Trophoblast cell (in vitro differentiated cells and primary cell): Measurements from ENCODE around the gene CD7.
A peak's percentile ranks its signal among the peaks of the same experiment; 100 is the strongest.

Source experiments
- DNase-seq, 2 donors: peaks; one replicate each; pipeline ENCODE4 v3.0.0-alpha.2; 2016
- H2AFZ ChIP-seq: 2 replicates; pipeline ENCODE4 v1.6.1; 2013; ENCODE audit warnings: low read length, moderate library complexity, mild to moderate bottlenecking; ENCODE audit not compliant: insufficient read depth, poor library complexity
- H2AK5ac ChIP-seq: 2 replicates; pipeline ENCODE4 v1.6.1; 2013; ENCODE audit warnings: mild to moderate bottlenecking, low read length
- H2BK120ac ChIP-seq: 2 replicates; pipeline ENCODE4 v1.6.1; 2013; ENCODE audit warnings: low read length, mild to moderate bottlenecking, moderate library complexity; ENCODE audit not compliant: insufficient read depth, poor library complexity
- H2BK12ac ChIP-seq: 2 replicates; pipeline ENCODE4 v1.6.1; 2013; ENCODE audit warnings: mild to moderate bottlenecking, low read length, moderate library complexity
- H2BK5ac ChIP-seq: 2 replicates; pipeline ENCODE4 v1.6.1; 2013; ENCODE audit warnings: low read length, low read depth, moderate library complexity, mild to moderate bottlenecking; ENCODE audit not compliant: poor library complexity
- H3K14ac ChIP-seq: 2 replicates; pipeline ENCODE4 v1.6.1; 2013; ENCODE audit warnings: mild to moderate bottlenecking, low read length
- H3K18ac ChIP-seq: 2 replicates; pipeline ENCODE4 v1.6.1; 2013; ENCODE audit warnings: mild to moderate bottlenecking, low read length
- H3K23ac ChIP-seq: 2 replicates; pipeline ENCODE4 v1.6.1; 2013; ENCODE audit warnings: low read length
- H3K27ac ChIP-seq: 2 replicates; pipeline ENCODE4 v1.5.1; 2013; ENCODE audit warnings: low read depth, mild to moderate bottlenecking, inconsistent platforms, low read length, moderate library complexity
- H3K27me3 ChIP-seq: 2 replicates; pipeline ENCODE4 v1.6.1; 2013; ENCODE audit warnings: inconsistent platforms, mild to moderate bottlenecking, low read length, moderate library complexity; ENCODE audit not compliant: insufficient read depth
- H3K36me3 ChIP-seq, 2 experiments: 1 replicate in 1 of 2; 2 replicates in 1 of 2; pipeline ENCODE4 v1.6.1; 2013; ENCODE audit warnings: low read length in 2 of 2, mild to moderate bottlenecking in 2 of 2, moderate library complexity in 1 of 2; ENCODE audit not compliant: insufficient read depth in 2 of 2, control insufficient read depth in 1 of 2
- H3K4ac ChIP-seq: 2 replicates; pipeline ENCODE4 v1.6.1; 2013; ENCODE audit warnings: low read depth, mild to moderate bottlenecking, low read length, moderate library complexity
- H3K4me1 ChIP-seq, 2 experiments: 1 replicate in 1 of 2; 2 replicates in 1 of 2; pipeline ENCODE4 v1.6.1; 2013; ENCODE audit warnings: low read length in 2 of 2, mild to moderate bottlenecking in 2 of 2, moderate library complexity in 1 of 2; ENCODE audit not compliant: insufficient read depth in 2 of 2, control insufficient read depth in 1 of 2
- H3K4me2 ChIP-seq: 2 replicates; pipeline ENCODE4 v1.6.1; 2013; ENCODE audit warnings: inconsistent platforms, mild to moderate bottlenecking, low read length, moderate library complexity
- H3K4me3 ChIP-seq: 2 replicates; pipeline ENCODE4 v1.5.1; 2013; ENCODE audit warnings: mild to moderate bottlenecking, low read depth, low read length, inconsistent platforms
- H3K79me1 ChIP-seq: one replicate; pipeline ENCODE4 v1.6.1; 2013; ENCODE audit warnings: low read length
- H3K79me2 ChIP-seq: 2 replicates; pipeline ENCODE4 v1.6.1; 2013; ENCODE audit warnings: low read length, mild to moderate bottlenecking; ENCODE audit not compliant: control insufficient read depth, insufficient read depth, poor library complexity
- H3K9ac ChIP-seq: 2 replicates; pipeline ENCODE4 v1.6.1; 2013; ENCODE audit warnings: mild to moderate bottlenecking, low read length
- H3K9me3 ChIP-seq: 2 replicates; pipeline ENCODE4 v1.6.1; 2013; ENCODE audit warnings: low read depth, mild to moderate bottlenecking, control low read depth, inconsistent platforms, low read length; ENCODE audit not compliant: insufficient read depth
- H4K12ac ChIP-seq: 2 replicates; pipeline ENCODE4 v1.6.1; 2013; ENCODE audit warnings: low read depth, mild to moderate bottlenecking, low read length, moderate library complexity
- H4K8ac ChIP-seq: 2 replicates; pipeline ENCODE4 v1.6.1; 2013; ENCODE audit warnings: low read depth, mild to moderate bottlenecking, low read length, moderate library complexity
- H4K91ac ChIP-seq: one replicate; pipeline ENCODE4 v1.6.1; 2013; ENCODE audit warnings: low read depth, mild to moderate bottlenecking, low read length, moderate library complexity
- WGBS: extraction: QIAGEN DNeasy Blood & Tissue Kit; methylation state at CpG from one replicate; pipeline ENCODE4 v1.1.7; 2013; ENCODE audit warnings: missing lambda C conversion rate; ENCODE audit not compliant: insufficient read length, insufficient coverage; ENCODE audit errors: extremely low coverage; 5-methylcytosine and 5-hydroxymethylcytosine counted together

The CD7 gene

DNA sequence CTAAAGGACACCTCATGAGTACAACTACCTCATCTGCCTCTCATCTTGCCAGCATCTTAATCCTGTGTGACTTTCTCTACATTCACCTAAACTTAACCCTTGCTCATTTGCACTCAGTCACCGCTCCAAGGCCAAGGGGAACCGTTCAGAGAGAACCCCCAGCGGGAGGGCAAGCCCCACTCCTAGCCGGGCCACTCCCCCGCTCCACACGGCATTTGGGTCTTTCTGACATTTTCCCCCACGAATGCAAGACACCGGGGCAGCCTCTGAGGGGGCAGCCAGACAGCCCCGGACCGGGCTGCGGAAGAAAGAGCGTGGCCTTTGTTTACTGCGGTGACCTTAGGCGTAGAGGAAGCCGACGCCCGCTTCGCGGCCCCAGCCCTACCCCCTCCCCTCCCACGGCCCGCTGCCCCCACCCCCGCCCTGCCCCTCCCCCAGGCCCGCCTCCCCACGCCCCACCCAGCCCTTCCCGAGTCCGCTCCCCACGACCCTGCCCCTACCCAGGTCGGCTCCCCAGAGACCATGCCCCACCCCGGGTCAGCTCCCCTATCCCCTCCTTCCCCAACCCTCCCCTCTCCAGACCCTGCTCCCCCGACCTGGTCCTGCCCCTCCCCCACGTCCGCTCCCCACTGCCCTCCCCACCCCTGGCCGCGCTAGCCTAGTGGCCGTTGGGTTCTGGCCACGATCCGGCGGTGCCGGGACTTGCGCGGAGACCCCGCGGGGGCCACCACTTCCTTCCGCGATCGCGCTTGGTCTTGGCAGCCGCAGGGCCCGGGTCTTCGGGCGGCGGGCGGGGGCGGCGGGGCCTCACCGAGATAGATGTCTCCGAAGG lies 44.7 kb downstream of the CD7 start:
- Histone ChIP-seq H3K9me3 (peaks cover 2% of the 10 kb centered on the region), H3K79me2 (peaks cover 49% of the 10 kb centered on the region), H2BK5ac (peak overlapping the region; percentile 100), H2AFZ (peak overlapping the region; percentile 56), H3K4me3 (peak overlapping the region; percentile 94), H3K27ac (peak overlapping the region; percentile 91), H2BK120ac (peak overlapping the region; percentile 65), H3K36me3 (peaks cover 28 to 39% of the 10 kb centered on the region in 2 experiments), H3K79me1 (peaks cover 11% of the 10 kb centered on the region), H3K14ac (peak overlapping the region; percentile 89), H2AK5ac (peak overlapping the region; percentile 92), H3K18ac (peak overlapping the region; percentile 95), H4K12ac (peak overlapping the region; percentile 91), H3K4me1 (peaks cover 23 to 25% of the 10 kb centered on the region in 2 experiments), H3K23ac (no peak overlapping the region), H3K4ac (peak overlapping the region; percentile 100), H4K8ac (peak overlapping the region; percentile 97), H4K91ac (peak overlapping the region; percentile 99), H3K4me2 (peak overlapping the region; percentile 67), H3K9ac (peak overlapping the region; percentile 96), H2BK12ac (no peak overlapping the region), H3K27me3 (no peaks in the 10 kb centered on the region)
- DNase-seq: peak in 1 of 2 donors; percentile 38
- no CpG with 5 or more reads among the region's 57 CpGs for WGBS

DNA sequence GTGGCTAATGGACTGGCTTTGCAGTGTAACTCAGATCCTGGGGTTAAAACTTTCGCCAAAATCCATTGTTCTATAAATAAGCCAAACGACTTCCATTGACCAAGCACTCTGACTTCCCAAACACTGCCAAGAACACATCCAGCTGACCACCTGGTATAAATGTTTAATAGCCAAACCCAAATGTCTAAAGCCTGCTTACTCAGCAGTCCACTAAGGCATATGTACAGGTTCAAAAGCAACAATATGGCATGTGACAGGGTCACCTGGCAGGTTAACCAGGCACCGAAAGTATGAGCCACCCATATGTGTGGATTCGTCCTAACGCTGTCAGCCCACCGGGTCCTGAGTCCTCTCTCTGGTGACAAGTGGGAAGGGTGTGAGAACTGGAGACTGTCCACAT lies 46.0 kb downstream of the CD7 start:
- H4K91ac ChIP-seq: no peak overlapping the region
- no peak overlapping the region for H3K9ac ChIP-seq
- H3K4ac ChIP-seq: peak overlapping the region; percentile 100
- H3K4me2 ChIP-seq: peak overlapping the region; percentile 67
- no peak overlapping the region for H2BK120ac ChIP-seq
- H3K79me1 ChIP-seq: peaks cover 11% of the 10 kb centered on the region
- H3K4me1 ChIP-seq: peaks cover 28 to 30% of the 10 kb centered on the region in 2 experiments
- H4K8ac ChIP-seq: no peak overlapping the region
- no peak overlapping the region for H2BK5ac ChIP-seq
- no peak overlapping the region for H4K12ac ChIP-seq
- no peaks in the 10 kb centered on the region for H3K27me3 ChIP-seq
- peaks cover 2% of the 10 kb centered on the region for H3K9me3 ChIP-seq
- H2AK5ac ChIP-seq: no peak overlapping the region
- H3K23ac ChIP-seq: no peak overlapping the region
- no peak for DNase-seq
- no CpG with 5 or more reads among the region's 6 CpGs for WGBS
- H2AFZ ChIP-seq: no peak overlapping the region
- H3K14ac ChIP-seq: no peak overlapping the region
- peaks cover 31 to 45% of the 10 kb centered on the region in 2 experiments for H3K36me3 ChIP-seq
- no peak overlapping the region for H3K27ac ChIP-seq
- no peak overlapping the region for H3K18ac ChIP-seq
- no peak overlapping the region for H3K4me3 ChIP-seq
- H3K79me2 ChIP-seq: peaks cover 56% of the 10 kb centered on the region
- no peak overlapping the region for H2BK12ac ChIP-seq

DNA sequence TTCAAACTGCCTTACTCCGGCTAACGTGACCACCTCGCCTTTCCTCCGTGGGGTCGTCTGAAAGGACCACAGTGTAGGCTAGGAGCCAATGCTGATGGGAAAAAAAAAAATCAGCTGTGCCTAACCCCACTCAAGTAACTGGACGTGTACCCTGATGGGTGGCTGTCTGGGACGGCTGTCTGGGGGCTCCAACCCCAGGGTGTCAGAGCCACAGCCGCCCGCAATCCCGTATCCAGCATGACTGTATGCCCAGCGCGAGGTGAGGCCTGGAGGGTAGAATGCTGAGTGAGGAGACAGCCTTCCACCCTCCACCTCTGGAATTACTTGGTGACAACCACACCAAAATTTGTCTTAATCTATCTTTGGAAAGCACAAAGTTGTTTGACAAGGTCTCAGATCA lies 46.8 kb downstream of the CD7 start:
- WGBS: no CpG with 5 or more reads among the region's 12 CpGs
- peaks cover 58% of the 10 kb centered on the region for H3K79me2 ChIP-seq

DNA sequence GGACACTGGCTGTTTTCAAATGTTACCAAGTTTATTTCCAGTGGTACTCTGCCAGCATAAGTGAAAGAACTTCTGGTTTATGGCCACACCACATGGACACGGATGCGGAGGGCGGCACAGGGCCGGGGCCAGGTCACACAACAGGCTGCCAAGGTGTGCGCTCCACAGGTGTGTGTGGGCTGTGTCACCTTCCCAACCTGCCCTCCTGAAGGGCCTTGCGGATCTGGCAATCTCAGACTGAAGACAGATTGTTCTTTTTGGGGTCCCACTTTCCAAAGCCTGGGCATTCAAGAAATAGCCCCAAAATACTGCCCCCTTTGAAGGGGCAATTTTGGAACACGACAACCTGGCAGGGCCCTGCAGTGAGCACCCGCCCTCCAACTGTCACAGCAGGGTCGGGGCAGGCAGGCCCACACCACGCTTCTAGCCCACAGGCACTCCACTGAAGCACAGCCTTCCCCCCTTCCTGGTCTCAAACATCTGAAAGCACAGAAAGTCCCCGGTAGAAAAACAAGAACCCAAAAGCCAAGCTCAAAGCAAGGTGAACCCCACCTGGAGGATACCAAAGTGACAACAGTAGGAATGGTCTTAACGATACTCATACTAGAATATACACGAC lies 47.4 kb downstream of the CD7 start:
- DNase-seq: no peak
- no peak overlapping the region for H4K12ac ChIP-seq
- no peak overlapping the region for H2BK120ac ChIP-seq
- peaks cover 41 to 59% of the 10 kb centered on the region in 2 experiments for H3K36me3 ChIP-seq
- no peak overlapping the region for H3K4me3 ChIP-seq
- H3K4me1 ChIP-seq: peaks cover 28 to 30% of the 10 kb centered on the region in 2 experiments
- H3K18ac ChIP-seq: no peak overlapping the region
- H3K79me1 ChIP-seq: peaks cover 11% of the 10 kb centered on the region
- no peak overlapping the region for H3K27ac ChIP-seq
- peak overlapping the region; percentile 98 for H3K4ac ChIP-seq
- no peak overlapping the region for H4K8ac ChIP-seq
- no peak overlapping the region for H2AK5ac ChIP-seq
- no peaks in the 10 kb centered on the region for H3K27me3 ChIP-seq
- no CpG with 5 or more reads among the region's 13 CpGs for WGBS
- no peak overlapping the region for H3K9ac ChIP-seq
- no peak overlapping the region for H2AFZ ChIP-seq
- no peak overlapping the region for H4K91ac ChIP-seq
- no peak overlapping the region for H2BK12ac ChIP-seq
- no peak overlapping the region for H3K23ac ChIP-seq
- peaks cover 58% of the 10 kb centered on the region for H3K79me2 ChIP-seq
- no peak overlapping the region for H2BK5ac ChIP-seq
- H3K9me3 ChIP-seq: peaks cover 2% of the 10 kb centered on the region
- H3K4me2 ChIP-seq: no peak overlapping the region
- no peak overlapping the region for H3K14ac ChIP-seq

More for the DNA sequence above, 46.8 kb downstream of the CD7 start:
- Histone ChIP-seq H3K79me1 (peaks cover 11% of the 10 kb centered on the region), H3K4ac (peak overlapping the region; percentile 98), H3K27ac (no peak overlapping the region), H3K9ac (no peak overlapping the region), H3K23ac (no peak overlapping the region), H3K27me3 (no peaks in the 10 kb centered on the region), H4K12ac (no peak overlapping the region), H2BK120ac (no peak overlapping the region), H2BK12ac (no peak overlapping the region), H2AK5ac (no peak overlapping the region), H2BK5ac (no peak overlapping the region), H4K91ac (no peak overlapping the region), H2AFZ (no peak overlapping the region), H3K4me3 (no peak overlapping the region), H3K14ac (no peak overlapping the region), H3K36me3 (peaks cover 36 to 53% of the 10 kb centered on the region in 2 experiments), H3K18ac (no peak overlapping the region), H4K8ac (no peak overlapping the region), H3K9me3 (peaks cover 2% of the 10 kb centered on the region), H3K4me1 (peaks cover 28 to 30% of the 10 kb centered on the region in 2 experiments), H3K4me2 (no peak overlapping the region)
- no peak for DNase-seq
